Activated T-helper 17 cell treated with anti-CD3 and anti-CD28 coated beads, Interleukin-2, amount 50 U/mL, for 72 hours (primary cell): Measurements from ENCODE around the gene GDI2. TPM values are rescaled to one million over a fixed set of nuclear protein-coding genes. Genes with fewer than 3 reads are reported as not detected.
"Not testable (repeated sequence)": the region's sequence is repeated elsewhere in the genome, so short reads cannot be mapped to it uniquely, and the experiment has no call there.

Source experiments
- ATAC-seq: fragments of 150-1000 bp; cut with Tn5 transposase; replicated peaks from 2 replicates; pipeline ENCODE4 v1.10.0; 2021; ENCODE audit warnings: mild to moderate bottlenecking, moderate library complexity
- H3K27ac Mint-ChIP-seq: one replicate; pipeline ENCODE4 v1.8.0; 2022; ENCODE audit warnings: mixed read lengths
- H3K27me3 Mint-ChIP-seq: one replicate; pipeline ENCODE4 v1.8.0; 2022; ENCODE audit warnings: mixed read lengths
- H3K36me3 Mint-ChIP-seq: one replicate; pipeline ENCODE4 v1.8.0; 2022; ENCODE audit warnings: low read depth, mild to moderate bottlenecking, mixed read lengths
- H3K4me1 Mint-ChIP-seq: one replicate; pipeline ENCODE4 v1.8.0; 2022; ENCODE audit warnings: mixed read lengths
- H3K4me3 Mint-ChIP-seq: one replicate; pipeline ENCODE4 v1.8.0; 2022; ENCODE audit warnings: mild to moderate bottlenecking, mixed read lengths
- H3K9me3 Mint-ChIP-seq: one replicate; pipeline ENCODE4 v1.8.0; 2022; ENCODE audit warnings: mixed read lengths
- total RNA-seq, 2 donors: library from RNA; stranded (reverse); gene quantifications; one replicate each; pipeline ENCODE4 v1.2.3, GENCODE V29; 2022

GDI2 gene
- total RNA-seq: 100 to 1,000 TPM; 190 to 266 TPM

- Mint-ChIP-seq H3K9me3 (no peaks in the 10 kb centered on the region), H3K27ac (peak within 1 kb of the TSS; percentile 95), H3K27me3 (no peaks in the 10 kb centered on the region), H3K36me3 (peaks cover 30% of the 10 kb centered on the region), H3K4me1 (peaks cover 48% of the 10 kb centered on the region), H3K4me3 (peak within 1 kb of the TSS; percentile 99)
- ATAC-seq: peak; percentile 95
Observed at GRCh38 chr10:5813341-5814109, at the start of gene GDI2. Gene GDI2 (minus strand): TSS chr10:5813434. CDS start chr10:5813258, 176 bp downstream.

DNA sequence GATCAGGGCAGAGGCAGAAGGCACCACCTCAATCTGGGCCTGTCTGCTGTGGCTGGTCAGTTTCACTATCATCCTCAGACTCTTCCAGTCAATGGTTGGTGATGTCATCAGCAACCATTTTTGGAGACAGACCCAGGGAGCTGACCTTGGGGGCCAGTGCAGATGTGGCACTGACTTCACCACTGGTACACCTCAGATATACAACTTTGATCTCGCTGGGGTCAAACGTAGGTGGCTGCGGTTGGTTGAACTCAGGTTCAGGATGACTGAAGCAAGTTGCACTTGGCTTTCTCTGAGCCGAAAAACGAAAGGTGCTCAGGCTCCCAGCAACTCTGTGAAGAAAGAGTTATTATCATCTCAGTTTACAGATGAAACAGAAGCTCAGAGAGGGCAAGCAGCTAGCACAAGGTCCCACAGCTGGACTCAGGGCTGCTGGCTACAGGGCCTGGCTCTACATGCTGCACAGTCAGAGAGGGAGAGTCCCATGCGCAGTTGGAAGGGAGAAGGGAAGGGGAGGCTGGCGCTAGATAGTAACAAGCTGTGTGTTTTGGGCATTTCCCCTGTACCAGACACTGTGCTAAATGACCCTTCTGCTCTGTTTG, 49.2 kb upstream of the GDI2 start:
- peak overlapping the region; percentile 33 for H3K27ac Mint-ChIP-seq
- H3K4me3 Mint-ChIP-seq: no peak overlapping the region
- no peaks in the 10 kb centered on the region for H3K36me3 Mint-ChIP-seq
- no peaks in the 10 kb centered on the region for H3K9me3 Mint-ChIP-seq
- peak; percentile 89 for ATAC-seq
- no peaks in the 10 kb centered on the region for H3K27me3 Mint-ChIP-seq
- H3K4me1 Mint-ChIP-seq: peaks cover 5% of the 10 kb centered on the region

DNA sequence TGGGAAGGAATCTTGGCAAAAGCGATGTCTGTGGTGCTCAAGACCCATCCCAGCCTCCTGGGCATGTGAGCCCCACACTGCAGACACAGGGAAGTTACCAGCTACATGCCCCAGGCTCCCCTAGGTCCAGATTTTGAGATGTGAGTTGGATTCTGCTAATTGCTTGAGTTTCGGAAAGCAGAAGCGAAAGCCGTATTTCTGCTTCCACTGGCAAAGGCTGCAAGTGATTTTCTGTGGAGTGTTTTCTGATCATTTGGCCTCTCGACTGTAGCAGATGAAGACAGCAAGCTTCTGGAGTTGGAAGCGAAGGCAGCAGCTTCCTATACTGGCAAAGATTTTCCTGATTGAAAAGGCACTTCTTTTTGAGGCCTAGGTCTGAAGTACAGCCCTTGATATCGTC, 46.8 kb upstream of the GDI2 start:
- Mint-ChIP-seq H3K36me3 (no peaks in the 10 kb centered on the region), H3K4me1 (peaks cover 5% of the 10 kb centered on the region), H3K27ac (no peak overlapping the region), H3K4me3 (no peak overlapping the region), H3K9me3 (no peaks in the 10 kb centered on the region), H3K27me3 (no peaks in the 10 kb centered on the region)
- no peak for ATAC-seq

GRCh38 chr10:5858811-5859210, 45.6 kb upstream of the GDI2 start:
- Mint-ChIP-seq H3K27ac (no peak overlapping the region), H3K36me3 (no peaks in the 10 kb centered on the region), H3K9me3 (no peaks in the 10 kb centered on the region), H3K27me3 (no peaks in the 10 kb centered on the region), H3K4me3 (no peak overlapping the region), H3K4me1 (peaks cover 5% of the 10 kb centered on the region)
- no peak for ATAC-seq

DNA sequence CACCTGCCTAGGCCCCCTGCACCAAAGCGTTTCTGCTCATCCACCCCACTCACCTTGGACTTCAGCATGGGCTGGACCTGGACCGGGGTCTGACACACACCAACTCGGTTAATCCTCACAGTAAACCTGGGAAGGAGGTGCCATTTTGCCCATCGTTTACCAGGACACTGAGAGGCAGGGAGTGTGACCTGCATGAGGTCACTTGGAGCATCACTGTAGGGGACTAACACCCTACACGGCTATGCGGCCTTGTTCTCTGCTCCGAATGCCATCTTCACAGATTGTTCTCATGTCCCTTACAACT, 43.4 kb upstream of the GDI2 start:
- no peak overlapping the region for H3K4me3 Mint-ChIP-seq
- no peaks in the 10 kb centered on the region for H3K36me3 Mint-ChIP-seq
- no peak overlapping the region for H3K27ac Mint-ChIP-seq

DNA sequence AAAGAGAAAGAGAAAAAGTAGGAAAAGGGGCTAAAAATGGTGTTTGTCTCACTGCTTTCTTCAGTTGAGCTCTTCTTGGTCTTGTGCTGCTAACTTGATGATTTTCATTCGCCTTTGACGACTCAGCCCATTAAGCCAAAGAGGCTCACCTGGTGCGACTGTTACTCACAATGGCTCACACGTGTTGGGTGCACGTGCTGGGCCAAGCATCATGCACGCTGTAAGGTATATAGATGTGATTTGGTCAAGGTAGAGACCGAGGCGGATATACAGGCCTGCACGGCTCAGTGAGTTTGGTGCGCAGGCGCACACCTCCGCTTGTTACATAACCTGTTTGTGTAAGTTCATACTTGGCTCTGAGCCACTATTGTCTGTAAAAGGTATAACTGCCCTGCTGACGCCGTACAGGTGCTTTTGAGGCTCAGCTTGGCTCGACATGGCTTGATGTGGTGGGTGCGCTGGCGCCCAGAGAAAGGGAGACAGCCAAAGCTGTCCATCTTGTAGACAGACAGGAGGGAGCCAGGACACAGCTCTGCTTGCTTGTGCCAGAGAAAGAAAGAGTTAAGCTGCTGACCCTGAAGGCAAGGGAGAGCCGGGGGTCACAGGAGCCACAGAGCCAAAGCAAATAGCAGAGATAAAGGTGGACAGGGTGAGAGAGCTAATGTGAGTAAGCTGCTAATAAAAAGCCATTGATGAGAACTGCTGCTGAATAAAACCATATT, 42.9 kb upstream of the GDI2 start:
- ATAC-seq: no peak
- peaks cover 3% of the 10 kb centered on the region for H3K27me3 Mint-ChIP-seq

More for the DNA sequence above, 43.4 kb upstream of the GDI2 start:
- H3K4me1 Mint-ChIP-seq: no peaks in the 10 kb centered on the region
- no peak for ATAC-seq
- no peaks in the 10 kb centered on the region for H3K9me3 Mint-ChIP-seq
- H3K27me3 Mint-ChIP-seq: peaks cover 3% of the 10 kb centered on the region

DNA sequence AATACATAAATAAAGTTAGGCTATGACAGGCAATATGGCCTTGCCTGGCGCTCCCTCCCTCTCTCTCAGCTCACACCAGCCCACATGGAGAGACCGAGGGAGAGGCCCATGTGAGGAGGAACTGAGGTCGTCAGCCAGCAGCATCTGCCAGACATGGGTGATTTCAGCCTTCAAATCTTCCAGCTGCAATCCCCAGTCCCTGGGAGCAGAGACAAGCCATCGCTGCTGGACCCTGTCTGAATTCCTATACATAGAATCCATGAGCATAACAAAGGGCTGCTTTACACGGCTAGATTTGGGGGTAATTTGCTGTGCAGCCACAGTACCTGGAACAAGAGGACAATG, 40.9 kb upstream of the GDI2 start:
- ATAC-seq: no peak
- Mint-ChIP-seq H3K27me3 (peaks cover 3% of the 10 kb centered on the region), H3K36me3 (no peaks in the 10 kb centered on the region), H3K27ac (no peak overlapping the region), H3K4me1 (no peaks in the 10 kb centered on the region), H3K9me3 (no peaks in the 10 kb centered on the region), H3K4me3 (no peak overlapping the region)

More for the DNA sequence above, 42.9 kb upstream of the GDI2 start:
- Mint-ChIP-seq H3K4me3 (no peak overlapping the region), H3K36me3 (no peaks in the 10 kb centered on the region), H3K9me3 (no peaks in the 10 kb centered on the region), H3K4me1 (no peaks in the 10 kb centered on the region), H3K27ac (no peak overlapping the region)

GRCh38 chr10:5846667-5847066, 33.4 kb upstream of the GDI2 start:
- not testable (repeated sequence) for H3K4me1 Mint-ChIP-seq, H3K36me3 Mint-ChIP-seq, ATAC-seq, H3K27me3 Mint-ChIP-seq, H3K9me3 Mint-ChIP-seq
- Mint-ChIP-seq H3K27ac (peak overlapping the region; percentile 92), H3K4me3 (peak overlapping the region; percentile 65)

DNA sequence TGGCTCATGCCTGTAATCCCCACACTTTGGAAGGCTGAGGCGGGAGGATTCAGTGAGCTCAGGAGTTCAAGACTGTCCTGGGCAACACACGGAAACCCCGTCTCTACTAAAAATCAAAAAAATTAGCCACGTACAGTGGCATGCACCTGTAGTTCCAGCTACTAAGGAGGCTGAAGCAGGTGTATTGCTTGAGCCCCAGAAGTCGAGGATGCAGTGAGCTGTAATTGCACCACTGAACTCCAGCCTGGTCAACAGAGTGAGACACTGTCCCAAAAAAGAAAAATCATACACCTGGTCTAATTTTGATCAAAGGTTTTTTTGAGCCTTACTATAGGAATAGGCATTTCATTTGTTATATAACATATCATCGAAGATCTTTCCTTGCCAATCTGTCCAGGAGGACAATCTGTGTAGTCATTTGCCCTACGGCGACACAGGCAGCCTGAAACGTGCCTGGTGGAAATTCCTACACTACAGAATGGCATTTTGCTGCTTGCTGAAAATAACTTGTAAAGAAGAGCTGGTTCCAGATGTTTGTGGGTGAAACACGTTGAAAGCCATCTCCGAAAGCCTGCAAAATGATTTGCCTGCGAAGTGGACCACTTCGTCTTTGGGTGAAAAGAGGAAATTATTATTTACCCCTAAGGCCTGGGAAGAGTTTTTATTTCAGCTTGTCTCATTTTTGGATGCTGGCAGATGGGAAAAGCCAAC, 31.3 kb upstream of the GDI2 start:
- H3K27ac Mint-ChIP-seq: peak overlapping the region; percentile 75

DNA sequence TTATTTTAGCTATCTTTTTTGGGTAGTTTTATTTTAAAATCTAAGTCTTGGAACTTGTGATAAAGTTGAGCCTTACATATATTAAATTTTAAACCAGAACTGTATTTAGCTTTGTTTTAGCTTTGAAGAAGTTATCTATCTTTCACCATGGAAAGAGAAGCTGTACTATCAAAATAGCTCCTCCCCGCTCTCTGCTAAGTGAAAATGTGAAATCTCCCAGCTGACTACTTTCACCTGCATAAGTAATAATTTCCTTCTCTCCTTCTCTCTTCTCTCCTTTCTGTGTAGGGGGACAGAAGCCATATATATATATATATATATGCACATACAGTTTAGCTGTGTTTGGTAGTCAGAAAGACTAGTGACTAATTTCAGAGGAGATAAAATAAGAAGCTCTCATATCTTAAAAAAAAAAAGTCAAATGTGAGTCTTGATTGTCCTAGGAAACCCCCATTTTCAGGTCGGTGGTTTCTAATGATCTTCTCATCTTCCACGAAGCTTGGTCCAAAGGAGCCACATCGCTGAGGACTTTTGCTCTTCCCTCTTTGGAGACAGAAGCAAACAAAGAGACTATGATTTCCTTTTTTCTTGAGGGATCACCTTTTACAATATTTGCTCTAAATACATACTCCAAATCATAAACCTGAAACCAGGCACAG, 30.6 kb upstream of the GDI2 start:
- Mint-ChIP-seq H3K4me1 (peaks cover 8% of the 10 kb centered on the region), H3K27me3 (peaks cover 3% of the 10 kb centered on the region)
- ATAC-seq: peak; percentile 68

More for the DNA sequence above, 31.3 kb upstream of the GDI2 start:
- Mint-ChIP-seq H3K36me3 (peaks cover 6% of the 10 kb centered on the region), H3K9me3 (no peaks in the 10 kb centered on the region), H3K4me3 (peak overlapping the region; percentile 27), H3K4me1 (peaks cover 8% of the 10 kb centered on the region), H3K27me3 (peaks cover 2% of the 10 kb centered on the region)
- no peak for ATAC-seq

GRCh38 chr10:5841965-5842364, 28.7 kb upstream of the GDI2 start:
- H3K27ac Mint-ChIP-seq: no peak overlapping the region
- peaks cover 6% of the 10 kb centered on the region for H3K36me3 Mint-ChIP-seq
- ATAC-seq: no peak
- H3K9me3 Mint-ChIP-seq: no peaks in the 10 kb centered on the region
- H3K4me1 Mint-ChIP-seq: peaks cover 8% of the 10 kb centered on the region
- no peak overlapping the region for H3K4me3 Mint-ChIP-seq
- H3K27me3 Mint-ChIP-seq: peaks cover 3% of the 10 kb centered on the region

More for the DNA sequence above, 30.6 kb upstream of the GDI2 start:
- H3K27ac Mint-ChIP-seq: peak overlapping the region; percentile 75
- H3K4me3 Mint-ChIP-seq: peak overlapping the region; percentile 27
- H3K9me3 Mint-ChIP-seq: no peaks in the 10 kb centered on the region
- H3K36me3 Mint-ChIP-seq: peaks cover 6% of the 10 kb centered on the region

- H3K4me1 Mint-ChIP-seq: peaks cover 8% of the 10 kb centered on the region
- no peak for ATAC-seq
- H3K27me3 Mint-ChIP-seq: peaks cover 3% of the 10 kb centered on the region
- H3K27ac Mint-ChIP-seq: no peak overlapping the region
- H3K4me3 Mint-ChIP-seq: no peak overlapping the region
- no peaks in the 10 kb centered on the region for H3K36me3 Mint-ChIP-seq
- no peaks in the 10 kb centered on the region for H3K9me3 Mint-ChIP-seq
Observed at GRCh38 chr10:5840314-5841307, 27.4 kb upstream of the GDI2 start.

- H3K27me3 Mint-ChIP-seq, H3K36me3 Mint-ChIP-seq, ATAC-seq, H3K4me1 Mint-ChIP-seq, H3K9me3 Mint-ChIP-seq, H3K27ac Mint-ChIP-seq, H3K4me3 Mint-ChIP-seq: not testable (repeated sequence)
Observed at GRCh38 chr10:5836181-5836580, 22.9 kb upstream of the GDI2 start.
